GM12875 (cell line): ENCODE measurements around the gene CRYL1.

Experiments used
- H3K4me3 ChIP-seq: one replicate; pipeline ENCODE4 v1.5.1; 2011; ENCODE audit warnings: low read depth, low read length, control low read depth
- TF ChIP-seq, protein P1 (sequence below): IDR thresholded peaks from 2 replicates; pipeline ENCODE4 v1.5.1; 2011; ENCODE audit warnings: low read depth, mild to moderate bottlenecking, control low read depth, inconsistent platforms, low read length, moderate library complexity, borderline replicate concordance; ENCODE audit not compliant: insufficient read depth

CRYL1 gene

DNA sequence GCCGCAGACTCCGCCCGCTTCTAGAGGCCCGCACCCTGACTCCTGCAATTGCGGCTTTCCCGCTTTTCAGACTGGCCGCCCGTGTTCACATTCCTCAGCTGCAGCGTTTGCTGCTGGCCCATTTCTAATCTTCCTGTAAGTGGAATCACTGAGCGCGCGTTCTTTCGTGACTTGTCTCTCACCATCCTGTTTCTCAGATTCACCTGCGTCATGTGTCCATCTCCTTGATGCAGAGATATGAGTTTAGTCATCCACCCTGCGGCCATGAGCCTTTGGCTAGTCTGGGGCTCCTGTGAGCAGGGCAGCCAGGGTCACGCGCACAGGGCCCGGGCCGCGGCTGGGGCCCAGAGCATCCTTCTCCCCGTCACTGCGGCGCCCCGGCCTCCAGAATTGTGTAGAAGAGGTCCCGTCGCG is 110.0 kb downstream of the CRYL1 start:
- TF ChIP-seq, protein P1, sequence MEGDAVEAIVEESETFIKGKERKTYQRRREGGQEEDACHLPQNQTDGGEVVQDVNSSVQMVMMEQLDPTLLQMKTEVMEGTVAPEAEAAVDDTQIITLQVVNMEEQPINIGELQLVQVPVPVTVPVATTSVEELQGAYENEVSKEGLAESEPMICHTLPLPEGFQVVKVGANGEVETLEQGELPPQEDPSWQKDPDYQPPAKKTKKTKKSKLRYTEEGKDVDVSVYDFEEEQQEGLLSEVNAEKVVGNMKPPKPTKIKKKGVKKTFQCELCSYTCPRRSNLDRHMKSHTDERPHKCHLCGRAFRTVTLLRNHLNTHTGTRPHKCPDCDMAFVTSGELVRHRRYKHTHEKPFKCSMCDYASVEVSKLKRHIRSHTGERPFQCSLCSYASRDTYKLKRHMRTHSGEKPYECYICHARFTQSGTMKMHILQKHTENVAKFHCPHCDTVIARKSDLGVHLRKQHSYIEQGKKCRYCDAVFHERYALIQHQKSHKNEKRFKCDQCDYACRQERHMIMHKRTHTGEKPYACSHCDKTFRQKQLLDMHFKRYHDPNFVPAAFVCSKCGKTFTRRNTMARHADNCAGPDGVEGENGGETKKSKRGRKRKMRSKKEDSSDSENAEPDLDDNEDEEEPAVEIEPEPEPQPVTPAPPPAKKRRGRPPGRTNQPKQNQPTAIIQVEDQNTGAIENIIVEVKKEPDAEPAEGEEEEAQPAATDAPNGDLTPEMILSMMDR: no peak
- no peak overlapping the region for H3K4me3 ChIP-seq

DNA sequence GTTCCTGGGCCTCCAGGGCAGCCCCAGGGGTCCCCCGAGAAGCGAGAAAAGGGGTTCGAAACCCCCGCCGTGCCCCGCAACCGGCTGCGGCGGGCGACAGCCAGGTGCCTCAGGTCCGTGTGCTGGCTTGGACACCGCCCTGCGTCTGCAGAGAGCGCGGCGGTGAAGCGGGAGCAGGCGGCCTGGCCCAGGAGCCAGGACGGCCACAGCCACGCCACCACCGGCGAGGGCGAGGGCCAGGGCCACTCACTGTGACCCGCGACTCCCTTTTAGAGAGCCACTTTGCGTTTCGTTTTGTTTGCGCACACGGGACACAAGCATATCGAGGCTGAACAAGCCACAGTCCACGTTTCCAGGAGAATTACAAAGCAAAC is 110.4 kb downstream of the CRYL1 start:
- TF ChIP-seq, protein P1: no peak
- no peak overlapping the region for H3K4me3 ChIP-seq

DNA sequence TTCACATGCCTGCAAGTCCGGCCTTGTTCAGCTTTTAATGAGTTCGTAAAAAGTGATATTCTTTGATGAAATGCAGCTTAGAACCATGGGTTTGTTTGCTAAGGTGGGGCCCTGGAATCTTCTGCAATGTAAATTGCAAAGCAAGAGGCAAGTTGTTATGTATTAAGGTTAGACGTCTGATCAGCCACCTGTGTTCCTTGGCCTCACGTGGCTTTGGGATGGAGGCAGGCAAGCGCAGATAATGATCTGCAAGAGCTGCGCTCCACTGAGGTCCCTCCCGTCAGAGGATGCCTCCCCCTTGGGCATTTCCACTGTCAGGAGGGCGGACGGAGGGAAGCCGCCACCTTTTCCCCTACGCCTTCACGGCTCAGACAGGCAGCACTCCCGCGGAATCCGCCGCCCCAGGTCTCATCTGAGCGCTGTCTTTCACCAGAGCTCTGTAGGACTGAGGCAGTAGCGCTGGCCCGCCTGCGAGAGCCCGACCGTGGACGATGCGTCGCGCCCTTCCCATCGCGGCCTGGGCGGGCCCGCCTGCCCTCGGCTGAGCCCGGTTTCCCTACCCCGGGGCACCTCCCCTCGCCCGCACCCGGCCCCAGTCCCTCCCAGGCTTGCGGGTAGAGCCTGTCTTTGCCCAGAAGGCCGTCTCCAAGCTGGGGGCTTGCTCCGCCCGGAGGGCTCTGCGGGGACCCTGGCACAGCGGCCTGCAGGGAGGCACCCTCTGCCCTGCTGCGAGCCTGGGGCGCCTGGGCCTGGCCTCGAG is 110.9 kb downstream of the CRYL1 start:
- H3K4me3 ChIP-seq: no peak overlapping the region
- TF ChIP-seq, protein P1: no peak

DNA sequence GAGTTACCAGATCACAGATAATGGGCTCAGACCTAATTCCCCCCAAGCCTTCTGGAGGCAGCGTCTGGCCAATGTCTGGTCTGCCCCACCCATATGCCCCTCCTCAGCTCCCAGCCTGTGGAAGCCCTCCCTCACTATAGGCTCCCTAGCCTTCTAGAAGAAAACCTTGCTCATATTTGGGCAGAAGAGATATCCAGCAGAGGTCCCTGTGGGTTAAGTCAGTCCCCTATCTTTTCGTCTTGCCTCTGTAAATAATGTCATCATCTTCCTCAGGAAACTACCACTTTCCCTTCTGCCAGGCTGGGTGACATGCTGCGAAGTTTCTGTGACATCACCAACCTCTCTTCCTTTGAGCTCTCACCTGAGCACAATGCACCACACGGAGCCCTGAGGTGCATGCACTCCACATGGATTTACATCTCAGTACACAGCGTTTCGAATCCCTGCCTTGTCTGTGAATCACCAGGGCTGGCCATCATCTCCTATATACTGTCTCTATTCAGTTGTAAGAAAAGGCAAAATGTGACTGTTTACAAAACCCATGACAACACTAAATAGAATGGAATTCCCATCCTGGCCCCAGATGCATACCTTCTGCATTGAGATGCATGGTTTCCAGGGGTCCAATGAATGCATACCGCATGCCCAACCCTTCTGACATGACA is 112.8 kb downstream of the CRYL1 start:
- TF ChIP-seq, protein P1: no peak
- no peak overlapping the region for H3K4me3 ChIP-seq

DNA sequence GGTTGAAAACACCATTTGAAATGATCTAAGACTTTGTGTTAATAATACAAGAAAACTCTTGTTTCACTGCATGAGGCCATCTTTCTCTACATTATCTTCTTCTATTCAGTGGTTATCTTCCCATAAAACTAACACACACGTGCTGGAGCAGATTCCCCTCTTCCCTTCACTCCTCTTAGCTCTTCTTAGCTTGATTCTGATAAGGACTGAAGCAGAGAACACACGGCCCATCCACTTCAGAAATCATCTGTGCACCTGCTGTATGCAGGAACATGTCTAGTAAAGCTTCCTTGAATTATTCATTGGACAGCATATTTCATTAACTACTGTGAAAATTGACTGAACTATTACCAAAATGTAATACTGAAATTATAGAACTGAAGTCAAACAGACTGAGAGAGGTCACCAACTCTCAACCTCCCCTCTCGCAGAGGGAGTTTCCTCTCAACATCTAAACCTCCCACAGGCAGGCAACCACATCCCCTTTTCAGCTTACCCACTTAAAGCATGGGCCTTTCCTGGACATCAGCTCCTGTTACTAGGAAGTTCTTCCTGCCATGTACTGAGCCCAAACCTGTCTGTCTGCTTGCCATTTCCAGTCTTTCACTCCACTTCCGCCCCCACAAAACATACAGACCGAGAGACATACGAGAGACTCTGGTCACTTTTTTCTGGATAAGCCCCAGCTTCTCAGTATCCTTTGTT is 113.9 kb downstream of the CRYL1 start:
- no peak overlapping the region for H3K4me3 ChIP-seq
- TF ChIP-seq, protein P1: no peak

DNA sequence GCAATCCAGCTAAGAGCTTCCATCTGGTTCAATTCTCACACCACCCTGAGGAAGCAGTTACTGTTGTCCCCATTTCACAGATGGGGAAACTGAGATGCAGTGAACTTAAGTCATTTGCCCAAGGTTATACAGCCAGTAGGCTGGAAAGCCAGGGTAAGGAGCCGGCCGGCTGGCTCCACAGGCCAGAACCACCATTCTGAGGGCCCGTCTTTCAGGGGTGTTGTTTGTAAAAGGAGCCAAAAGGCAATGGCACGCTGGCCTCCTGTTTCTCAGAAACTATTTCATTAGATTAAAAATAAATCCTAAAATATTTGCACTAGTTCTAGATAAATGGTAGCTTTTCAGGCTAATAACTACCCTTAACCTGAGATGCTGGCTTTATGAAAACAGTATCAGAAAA is 114.9 kb downstream of the CRYL1 start:
- H3K4me3 ChIP-seq: no peak overlapping the region
- TF ChIP-seq, protein P1: no peak

DNA sequence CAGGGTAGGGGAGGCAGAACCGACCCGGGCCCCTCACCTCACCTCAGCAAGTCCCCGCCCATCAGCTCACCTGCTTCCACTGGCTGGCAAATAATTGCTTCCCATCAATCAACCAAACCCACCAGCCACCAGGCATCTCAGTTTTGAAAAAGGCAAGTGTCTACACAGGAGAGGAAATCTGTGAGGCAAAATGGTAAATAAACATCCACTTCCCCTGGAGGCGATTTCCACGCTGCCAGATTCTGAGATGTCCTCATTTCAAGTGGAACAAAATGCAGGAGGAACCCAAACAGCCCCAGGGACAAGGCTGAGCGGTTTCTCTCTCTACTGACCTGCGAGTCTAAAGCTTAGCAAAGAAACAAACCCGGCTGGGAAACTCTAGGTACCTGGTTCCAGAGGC is 117.5 kb downstream of the CRYL1 start:
- TF ChIP-seq, protein P1: no peak

More for the DNA sequence above, 117.5 kb downstream of the CRYL1 start:
- no peak overlapping the region for H3K4me3 ChIP-seq
